ENCODE measurements around the gene DOK5. TPM values are rescaled to one million over a fixed set of nuclear protein-coding genes. Genes with fewer than 3 reads are reported as not detected.

DOK5 gene
- total RNA-seq, 1 donor from 2014 or later, result not detected

DNA sequence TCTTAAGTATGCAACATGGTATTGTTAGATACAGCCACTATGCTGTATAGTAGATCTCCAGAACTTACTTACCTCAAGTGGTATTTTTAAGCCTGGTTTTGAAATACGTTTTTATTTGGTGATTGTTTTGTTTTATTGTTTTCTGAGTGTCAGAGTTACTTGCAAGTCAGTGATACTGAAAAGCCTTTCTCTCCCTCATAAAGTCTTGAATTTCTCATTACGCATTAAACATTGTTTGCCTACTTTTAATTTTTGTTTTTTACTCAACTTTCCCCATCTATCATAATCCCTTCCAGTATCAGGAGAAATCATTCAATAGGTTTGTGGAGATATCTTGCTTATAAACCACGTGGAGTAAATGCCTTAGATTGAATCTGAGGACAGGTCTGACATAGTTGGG is 214.9 kb downstream of the DOK5 start:
- DNase-seq (ENCODE audit: low spot score in 2 of 2), result no peak
- no peaks in the 10 kb centered on the region for H3K27me3 ChIP-seq
- no peaks in the 10 kb centered on the region for H3K36me3 ChIP-seq
- TF ChIP-seq, protein P1, sequence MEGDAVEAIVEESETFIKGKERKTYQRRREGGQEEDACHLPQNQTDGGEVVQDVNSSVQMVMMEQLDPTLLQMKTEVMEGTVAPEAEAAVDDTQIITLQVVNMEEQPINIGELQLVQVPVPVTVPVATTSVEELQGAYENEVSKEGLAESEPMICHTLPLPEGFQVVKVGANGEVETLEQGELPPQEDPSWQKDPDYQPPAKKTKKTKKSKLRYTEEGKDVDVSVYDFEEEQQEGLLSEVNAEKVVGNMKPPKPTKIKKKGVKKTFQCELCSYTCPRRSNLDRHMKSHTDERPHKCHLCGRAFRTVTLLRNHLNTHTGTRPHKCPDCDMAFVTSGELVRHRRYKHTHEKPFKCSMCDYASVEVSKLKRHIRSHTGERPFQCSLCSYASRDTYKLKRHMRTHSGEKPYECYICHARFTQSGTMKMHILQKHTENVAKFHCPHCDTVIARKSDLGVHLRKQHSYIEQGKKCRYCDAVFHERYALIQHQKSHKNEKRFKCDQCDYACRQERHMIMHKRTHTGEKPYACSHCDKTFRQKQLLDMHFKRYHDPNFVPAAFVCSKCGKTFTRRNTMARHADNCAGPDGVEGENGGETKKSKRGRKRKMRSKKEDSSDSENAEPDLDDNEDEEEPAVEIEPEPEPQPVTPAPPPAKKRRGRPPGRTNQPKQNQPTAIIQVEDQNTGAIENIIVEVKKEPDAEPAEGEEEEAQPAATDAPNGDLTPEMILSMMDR (IDR thresholded peaks at IDR 0.05), result no peak
- H3K4me3 ChIP-seq, result no peak overlapping the region
- H3K4me1 ChIP-seq, result no peaks in the 10 kb centered on the region
- H3K27ac ChIP-seq, result no peak overlapping the region
- intact Hi-C loops (cut with DNase I), result no loop called here
- H3K9me3 ChIP-seq, result no peaks in the 10 kb centered on the region

DNA sequence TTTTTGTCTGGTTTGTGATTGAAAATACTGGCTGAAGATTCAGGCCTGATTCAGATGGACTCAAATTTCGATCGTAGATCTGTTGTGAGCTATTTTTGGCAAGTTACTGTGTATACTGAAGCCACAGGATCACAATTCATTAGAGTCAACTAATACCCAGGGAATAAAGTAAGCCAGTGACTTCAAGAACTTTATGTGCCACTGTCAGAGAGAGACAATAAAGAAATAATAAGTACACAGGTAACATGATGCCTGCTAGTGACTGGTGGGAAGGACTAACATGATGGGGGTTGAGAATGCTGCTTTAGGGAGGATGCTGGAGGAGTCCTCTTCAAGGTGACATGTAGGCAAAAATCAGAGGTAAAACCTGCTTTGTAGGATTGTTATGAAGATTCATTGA is 215.9 kb downstream of the DOK5 start:
- intact Hi-C loops (cut with DNase I), result no loop called here
- Histone ChIP-seq H3K27me3 (no peaks in the 10 kb centered on the region), H3K4me1 (no peaks in the 10 kb centered on the region), H3K4me3 (no peak overlapping the region), H3K27ac (no peak overlapping the region), H3K36me3 (no peaks in the 10 kb centered on the region), H3K9me3 (no peaks in the 10 kb centered on the region)
- TF ChIP-seq, protein P1 (IDR thresholded peaks at IDR 0.05), result no peak
- DNase-seq (ENCODE audit: low spot score in 2 of 2), result no peak

DNA sequence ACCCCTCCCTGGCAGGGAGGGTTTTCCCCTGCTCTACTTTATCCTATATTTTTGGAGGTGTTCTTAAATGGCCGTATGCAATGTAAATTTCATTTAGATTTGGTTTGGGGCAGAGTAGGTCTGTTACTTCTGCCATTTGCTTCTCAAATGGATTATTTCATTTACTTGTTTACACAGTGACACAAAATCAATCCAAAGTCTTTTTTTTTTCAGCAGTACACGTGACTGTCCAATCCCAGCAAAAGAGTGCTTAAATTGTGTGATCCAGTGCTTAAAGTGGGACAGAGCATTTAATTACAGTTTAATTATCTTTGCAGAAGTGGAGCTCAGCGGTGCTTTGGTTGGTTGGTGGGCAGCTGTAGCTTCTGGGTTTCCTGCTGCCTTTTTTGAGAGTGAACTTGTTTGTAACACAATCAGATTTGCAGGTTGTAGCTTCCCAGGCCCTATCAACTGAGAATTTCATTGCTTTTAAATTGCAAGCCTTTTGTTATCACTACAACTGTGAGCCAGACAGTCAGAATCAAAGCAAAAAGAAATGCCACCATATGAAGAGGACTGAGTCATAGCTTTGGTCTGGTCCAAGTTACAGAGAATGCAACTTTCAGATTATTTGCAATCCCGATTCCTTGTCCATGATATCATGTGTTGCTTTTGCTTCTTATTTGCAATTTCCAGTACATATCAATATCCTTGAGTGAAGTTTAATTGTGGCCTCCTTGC is 216.9 kb downstream of the DOK5 start:
- intact Hi-C loops (cut with DNase I), result no loop called here
- no peaks in the 10 kb centered on the region for H3K9me3 ChIP-seq
- no peak overlapping the region for H3K27ac ChIP-seq
- TF ChIP-seq, protein P1 (IDR thresholded peaks at IDR 0.05), result no peak
- DNase-seq (ENCODE audit: low spot score in 2 of 2), result no peak
- H3K4me1 ChIP-seq, result no peaks in the 10 kb centered on the region
- no peak overlapping the region for H3K4me3 ChIP-seq
- H3K36me3 ChIP-seq, result no peaks in the 10 kb centered on the region
- no peaks in the 10 kb centered on the region for H3K27me3 ChIP-seq

DNA sequence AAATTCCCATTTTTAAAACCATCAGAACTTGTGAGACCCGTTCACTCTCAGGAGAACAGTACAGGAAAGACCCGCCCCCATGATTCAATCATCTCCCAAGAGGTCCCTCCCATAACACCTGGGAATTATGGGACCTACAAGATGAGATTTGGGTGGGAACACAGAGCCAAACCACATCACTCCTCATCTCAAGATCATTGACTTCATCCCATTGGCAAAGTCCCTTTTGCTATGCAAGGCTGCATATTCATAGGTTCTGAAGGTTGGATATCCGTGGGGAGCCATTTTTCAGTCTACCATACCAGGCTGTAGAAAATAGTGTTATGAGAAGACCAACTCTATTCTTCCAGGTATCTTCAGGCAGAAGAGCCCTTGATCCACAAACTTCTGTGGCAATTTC is 219.1 kb downstream of the DOK5 start:
- Histone ChIP-seq H3K4me3 (no peak overlapping the region), H3K36me3 (no peaks in the 10 kb centered on the region), H3K27me3 (no peaks in the 10 kb centered on the region), H3K9me3 (no peaks in the 10 kb centered on the region), H3K4me1 (no peaks in the 10 kb centered on the region), H3K27ac (no peak overlapping the region)
- intact Hi-C loops (cut with DNase I), result no loop called here
- no peak for DNase-seq (ENCODE audit: low spot score in 2 of 2)
- TF ChIP-seq, protein P1 (IDR thresholded peaks at IDR 0.05), result no peak

DNA sequence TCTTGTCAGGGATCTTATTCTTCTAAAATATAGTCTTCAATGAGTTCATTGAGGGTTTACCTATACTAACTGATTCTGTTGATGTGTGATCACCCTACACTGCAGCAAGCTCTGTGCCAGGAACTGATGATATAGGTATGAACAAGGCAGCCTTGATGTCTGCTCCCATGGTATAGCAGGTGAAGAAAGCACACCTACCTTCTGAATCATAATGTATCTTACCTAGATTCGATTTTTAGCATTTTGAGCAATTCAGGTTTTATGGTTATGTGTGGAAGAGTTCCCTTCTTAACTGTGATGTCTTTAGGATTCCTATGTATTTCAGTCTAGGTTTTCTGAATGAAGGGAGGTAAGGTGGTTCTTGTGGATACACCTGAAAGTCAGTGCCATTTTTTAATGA is 223.0 kb downstream of the DOK5 start:
- Histone ChIP-seq H3K4me3 (no peak overlapping the region), H3K27ac (no peak overlapping the region), H3K36me3 (no peaks in the 10 kb centered on the region), H3K4me1 (no peaks in the 10 kb centered on the region), H3K27me3 (no peaks in the 10 kb centered on the region), H3K9me3 (no peaks in the 10 kb centered on the region)
- no peak for DNase-seq (ENCODE audit: low spot score in 2 of 2)
- intact Hi-C loops (cut with DNase I), result no loop called here
- TF ChIP-seq, protein P1 (IDR thresholded peaks at IDR 0.05), result no peak
